Endothelial cell (in vitro differentiated cells): ENCODE results near the gene SLC4A7. TPM values are rescaled to one million over a fixed set of nuclear protein-coding genes. Genes with fewer than 3 reads are reported as not detected.

Experiments used
- DNase-seq: peaks from one replicate; pipeline ENCODE4 v3.0.0; 2021; ENCODE audit warnings: low spot score
- H3K27ac Mint-ChIP-seq: one replicate; pipeline ENCODE4 v1.8.0; 2021; ENCODE audit warnings: mixed read lengths, inconsistent platforms; ENCODE audit not compliant: unreplicated experiment
- H3K27me3 Mint-ChIP-seq: one replicate; pipeline ENCODE4 v1.8.0; 2021; ENCODE audit warnings: mild to moderate bottlenecking, moderate library complexity, mixed read lengths, inconsistent platforms; ENCODE audit not compliant: unreplicated experiment
- H3K36me3 Mint-ChIP-seq: one replicate; pipeline ENCODE4 v1.8.0; 2021; ENCODE audit warnings: mild to moderate bottlenecking, low read depth, mixed read lengths, inconsistent platforms; ENCODE audit not compliant: unreplicated experiment
- H3K4me1 Mint-ChIP-seq: one replicate; pipeline ENCODE4 v1.8.0; 2021; ENCODE audit warnings: mild to moderate bottlenecking, mixed read lengths, inconsistent platforms; ENCODE audit not compliant: unreplicated experiment
- H3K4me3 Mint-ChIP-seq: one replicate; pipeline ENCODE4 v1.8.0; 2021; ENCODE audit warnings: mild to moderate bottlenecking, mixed read lengths, inconsistent platforms; ENCODE audit not compliant: unreplicated experiment
- H3K9me3 Mint-ChIP-seq: one replicate; pipeline ENCODE4 v1.8.0; 2021; ENCODE audit warnings: mixed read lengths, inconsistent platforms; ENCODE audit not compliant: unreplicated experiment
- total RNA-seq: library from RNA; stranded (reverse); fragmentation: NEBNext Ultra II Directional; extraction: Animal tissue kit (Norgen Biotek cat#: 25700); gene quantifications from one replicate; pipeline ENCODE4 v1.2.1, GENCODE V29; 2021; ENCODE audit not compliant: unreplicated experiment
- TF ChIP-seq, protein P1 (sequence below): fragments of 200-600 bp; sonication (generic); IDR thresholded peaks from one replicate; pipeline ENCODE4 v1.5.0; 2021; ENCODE audit warnings: antibody characterized with exemption; ENCODE audit not compliant: unreplicated experiment

SLC4A7 gene
- total RNA-seq, 1 donor from 2014 or later: 29.1 TPM

DNA sequence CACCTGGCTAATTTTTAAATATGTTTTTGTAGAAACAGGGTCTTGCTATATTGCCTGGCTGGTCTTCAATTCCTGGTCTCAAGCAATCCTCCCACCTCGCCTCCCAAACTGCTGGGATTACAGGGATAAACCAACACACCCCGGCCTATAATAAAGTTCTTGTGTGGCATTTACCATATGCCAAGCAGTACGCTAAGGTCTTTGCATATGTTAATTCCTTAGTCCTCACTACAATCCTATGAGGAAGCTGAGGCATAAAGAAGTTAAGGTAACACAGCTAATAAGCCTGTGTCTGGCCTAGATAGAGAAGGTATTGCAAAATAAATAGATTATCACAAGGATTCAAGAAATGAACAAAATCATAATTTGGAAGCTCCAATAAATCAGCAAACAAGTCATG, 17.6 kb upstream of the SLC4A7 start:
- Mint-ChIP-seq H3K4me3 (no peak overlapping the region), H3K27me3 (no peaks in the 10 kb centered on the region), H3K27ac (no peak overlapping the region), H3K36me3 (no peaks in the 10 kb centered on the region), H3K4me1 (peaks cover 5% of the 10 kb centered on the region), H3K9me3 (no peaks in the 10 kb centered on the region)
- TF ChIP-seq, protein P1, sequence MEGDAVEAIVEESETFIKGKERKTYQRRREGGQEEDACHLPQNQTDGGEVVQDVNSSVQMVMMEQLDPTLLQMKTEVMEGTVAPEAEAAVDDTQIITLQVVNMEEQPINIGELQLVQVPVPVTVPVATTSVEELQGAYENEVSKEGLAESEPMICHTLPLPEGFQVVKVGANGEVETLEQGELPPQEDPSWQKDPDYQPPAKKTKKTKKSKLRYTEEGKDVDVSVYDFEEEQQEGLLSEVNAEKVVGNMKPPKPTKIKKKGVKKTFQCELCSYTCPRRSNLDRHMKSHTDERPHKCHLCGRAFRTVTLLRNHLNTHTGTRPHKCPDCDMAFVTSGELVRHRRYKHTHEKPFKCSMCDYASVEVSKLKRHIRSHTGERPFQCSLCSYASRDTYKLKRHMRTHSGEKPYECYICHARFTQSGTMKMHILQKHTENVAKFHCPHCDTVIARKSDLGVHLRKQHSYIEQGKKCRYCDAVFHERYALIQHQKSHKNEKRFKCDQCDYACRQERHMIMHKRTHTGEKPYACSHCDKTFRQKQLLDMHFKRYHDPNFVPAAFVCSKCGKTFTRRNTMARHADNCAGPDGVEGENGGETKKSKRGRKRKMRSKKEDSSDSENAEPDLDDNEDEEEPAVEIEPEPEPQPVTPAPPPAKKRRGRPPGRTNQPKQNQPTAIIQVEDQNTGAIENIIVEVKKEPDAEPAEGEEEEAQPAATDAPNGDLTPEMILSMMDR: no peak
- DNase-seq: no peak

DNA sequence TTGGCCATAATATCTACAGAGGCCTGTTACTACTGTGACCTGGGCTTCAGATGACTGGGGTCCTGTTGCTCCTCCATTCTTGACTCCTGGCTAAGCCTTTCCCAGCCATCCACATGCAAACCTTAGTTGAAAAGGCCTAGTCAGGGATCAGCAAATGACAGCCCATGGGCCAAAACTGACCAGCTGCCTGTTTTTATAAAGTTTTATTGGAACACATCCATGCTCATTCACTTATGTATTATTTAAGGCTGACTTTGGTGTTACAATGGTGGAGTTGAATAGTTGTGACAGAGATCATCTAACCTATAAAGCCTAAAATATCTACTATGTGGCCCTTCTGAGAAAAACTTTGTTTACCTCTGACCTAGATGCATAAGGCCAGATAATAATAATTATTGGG, 16.8 kb upstream of the SLC4A7 start:
- TF ChIP-seq, protein P1: no peak
- Mint-ChIP-seq H3K36me3 (no peaks in the 10 kb centered on the region), H3K27ac (no peak overlapping the region), H3K4me3 (no peak overlapping the region), H3K9me3 (no peaks in the 10 kb centered on the region), H3K4me1 (peaks cover 7% of the 10 kb centered on the region), H3K27me3 (no peaks in the 10 kb centered on the region)
- no peak for DNase-seq

DNA sequence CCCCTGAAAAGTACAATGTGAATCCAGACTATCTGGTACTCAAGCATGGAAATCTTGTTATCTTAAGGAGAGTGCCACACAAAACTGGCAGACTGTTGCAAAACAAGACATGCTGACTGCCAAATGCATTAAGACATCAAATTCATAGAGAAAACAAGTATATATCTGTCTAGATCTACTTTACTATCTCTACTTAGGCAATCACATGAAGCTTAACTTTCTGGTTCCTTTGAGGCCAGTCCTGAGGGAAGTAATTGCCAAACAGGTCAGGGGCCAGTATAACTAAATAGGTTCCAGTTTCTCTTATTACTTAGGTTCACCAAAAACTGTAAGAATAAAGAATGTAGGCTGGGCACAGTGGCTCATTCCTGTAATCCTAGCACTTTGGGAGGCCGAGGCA, 15.9 kb upstream of the SLC4A7 start:
- H3K4me3 Mint-ChIP-seq: no peak overlapping the region
- TF ChIP-seq, protein P1: no peak
- no peak overlapping the region for H3K27ac Mint-ChIP-seq
- DNase-seq: no peak
- no peaks in the 10 kb centered on the region for H3K27me3 Mint-ChIP-seq
- H3K9me3 Mint-ChIP-seq: no peaks in the 10 kb centered on the region
- H3K4me1 Mint-ChIP-seq: peaks cover 7% of the 10 kb centered on the region
- no peaks in the 10 kb centered on the region for H3K36me3 Mint-ChIP-seq

DNA sequence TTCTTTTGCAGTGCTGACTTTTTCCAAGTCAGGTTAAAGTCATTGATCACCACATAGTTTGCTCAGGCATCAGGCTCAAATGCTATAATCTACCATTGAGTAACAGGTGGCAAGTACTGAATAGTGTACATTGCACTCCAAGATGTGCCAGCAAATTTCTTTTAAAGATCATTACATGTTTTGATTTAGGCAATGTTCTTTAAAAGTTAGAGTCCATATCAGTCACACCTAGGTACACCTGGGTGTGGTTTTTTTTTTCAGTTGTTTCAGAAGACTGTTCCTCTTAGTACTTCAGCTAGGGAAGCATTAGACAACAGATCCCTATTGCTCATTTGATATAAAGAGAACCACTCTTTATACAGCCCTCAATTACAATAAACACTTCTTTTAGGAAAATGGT, 10.6 kb upstream of the SLC4A7 start:
- TF ChIP-seq, protein P1: no peak
- no peak for DNase-seq
- Mint-ChIP-seq H3K27ac (no peak overlapping the region), H3K27me3 (no peaks in the 10 kb centered on the region), H3K4me3 (no peak overlapping the region), H3K4me1 (peaks cover 3% of the 10 kb centered on the region), H3K9me3 (no peaks in the 10 kb centered on the region), H3K36me3 (no peaks in the 10 kb centered on the region)

DNA sequence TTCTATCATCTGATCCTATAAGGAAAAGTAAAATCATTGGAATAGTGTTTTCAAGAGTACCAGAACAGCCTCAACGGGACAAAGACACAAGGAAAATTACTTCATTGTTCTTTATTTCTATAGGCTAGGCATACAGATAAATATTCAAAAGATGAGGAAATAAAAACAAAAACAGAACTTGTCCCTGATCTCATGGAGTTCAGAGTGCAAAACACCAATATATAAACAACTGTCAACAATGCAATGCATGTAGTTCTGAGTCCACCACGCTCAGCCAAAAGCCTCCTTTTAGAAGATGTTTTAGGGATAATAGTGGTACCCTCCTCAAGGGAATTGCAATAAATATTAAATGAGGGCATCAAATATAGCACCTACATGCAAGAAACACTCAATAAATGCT, 4.6 kb upstream of the SLC4A7 start:
- Mint-ChIP-seq H3K9me3 (no peaks in the 10 kb centered on the region), H3K27ac (no peak overlapping the region), H3K27me3 (peaks cover 5% of the 10 kb centered on the region), H3K36me3 (no peaks in the 10 kb centered on the region), H3K4me3 (no peak overlapping the region), H3K4me1 (no peaks in the 10 kb centered on the region)
- TF ChIP-seq, protein P1: no peak
- no peak for DNase-seq
